Measurements from ENCODE around the gene NEK6. TPM values are rescaled to one million over a fixed set of nuclear protein-coding genes. Genes with fewer than 3 reads are reported as not detected.

Gene NEK6
- total and polyA plus RNA-seq, 2 of the 8 experiments (the other 6 are each of a cell fraction or from before 2014, with no cell fraction given) = 17.7 to 19.7 TPM

DNA sequence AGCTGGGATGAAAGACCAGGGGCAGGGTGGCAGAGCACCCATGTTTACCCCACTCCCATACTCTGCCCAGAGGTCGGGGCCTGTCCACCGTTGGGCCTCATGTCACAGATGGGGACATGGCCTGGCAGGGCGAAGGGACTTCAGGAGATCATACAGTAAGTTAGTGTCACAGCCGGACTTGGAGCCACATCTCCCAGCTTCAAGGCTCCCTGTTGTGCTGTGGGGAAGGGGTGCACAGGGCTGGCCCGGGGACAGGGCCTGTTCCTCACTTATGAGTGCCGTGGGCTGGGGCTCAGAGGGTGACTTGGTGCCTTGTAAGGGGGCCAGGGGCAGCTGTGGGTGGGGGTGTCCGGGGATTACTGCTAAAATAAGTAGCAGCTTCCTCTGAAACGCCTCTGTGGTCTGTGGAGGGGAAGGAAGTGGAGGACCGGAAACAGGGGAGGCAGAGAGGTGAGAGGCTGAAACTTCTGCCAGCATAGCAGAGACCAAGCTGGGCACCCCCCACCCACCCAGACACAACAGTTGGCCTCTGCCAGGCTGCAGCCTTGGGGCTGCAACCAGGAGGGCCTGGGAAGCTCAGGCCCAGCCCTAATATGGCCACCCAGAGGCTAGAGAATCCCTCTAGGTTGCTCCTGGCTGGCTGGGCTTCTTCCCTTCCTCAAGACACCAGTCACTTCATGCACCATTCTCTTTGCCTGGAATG is 41.1 kb upstream of the NEK6 start (continued):
- TF ChIP-seq, protein P1, sequence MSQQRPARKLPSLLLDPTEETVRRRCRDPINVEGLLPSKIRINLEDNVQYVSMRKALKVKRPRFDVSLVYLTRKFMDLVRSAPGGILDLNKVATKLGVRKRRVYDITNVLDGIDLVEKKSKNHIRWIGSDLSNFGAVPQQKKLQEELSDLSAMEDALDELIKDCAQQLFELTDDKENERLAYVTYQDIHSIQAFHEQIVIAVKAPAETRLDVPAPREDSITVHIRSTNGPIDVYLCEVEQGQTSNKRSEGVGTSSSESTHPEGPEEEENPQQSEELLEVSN (IDR thresholded peaks at IDR 0.05) = no peak
- TF ChIP-seq BRCA1 (IDR thresholded peaks at IDR 0.05; ENCODE audit: low read depth, low read length) (no peak), JUND (IDR thresholded peaks at IDR 0.05; ENCODE audit: low read length) (no peak)

Measured in H1 (cell line).